Fibroblast of skin of scalp (primary cell): Measurements from ENCODE around the gene STAM. TPM values are rescaled to one million over a fixed set of nuclear protein-coding genes. Genes with fewer than 3 reads are reported as not detected.
"Not testable (repeated sequence)": the region's sequence is repeated elsewhere in the genome, so short reads cannot be mapped to it uniquely, and the experiment has no call there.

Experiments used
- DNase-seq: peaks from one replicate; pipeline ENCODE4 v3.0.0-alpha.2; 2013
- polyA plus RNA-seq, 2 experiments: library from polyadenylated mRNA; unstranded; fragments of 120-200 nt; gene quantifications; one replicate each; pipeline ENCODE4 v1.2.1, GENCODE V29; 2013; ENCODE audit not compliant: insufficient read length in 2 of 2

Gene STAM
- polyA plus RNA-seq (2013, experiment 1 of 2; ENCODE audit: insufficient read length), result 20.4 TPM
- 23.6 TPM for polyA plus RNA-seq (2013, experiment 2 of 2; ENCODE audit: insufficient read length)

DNA sequence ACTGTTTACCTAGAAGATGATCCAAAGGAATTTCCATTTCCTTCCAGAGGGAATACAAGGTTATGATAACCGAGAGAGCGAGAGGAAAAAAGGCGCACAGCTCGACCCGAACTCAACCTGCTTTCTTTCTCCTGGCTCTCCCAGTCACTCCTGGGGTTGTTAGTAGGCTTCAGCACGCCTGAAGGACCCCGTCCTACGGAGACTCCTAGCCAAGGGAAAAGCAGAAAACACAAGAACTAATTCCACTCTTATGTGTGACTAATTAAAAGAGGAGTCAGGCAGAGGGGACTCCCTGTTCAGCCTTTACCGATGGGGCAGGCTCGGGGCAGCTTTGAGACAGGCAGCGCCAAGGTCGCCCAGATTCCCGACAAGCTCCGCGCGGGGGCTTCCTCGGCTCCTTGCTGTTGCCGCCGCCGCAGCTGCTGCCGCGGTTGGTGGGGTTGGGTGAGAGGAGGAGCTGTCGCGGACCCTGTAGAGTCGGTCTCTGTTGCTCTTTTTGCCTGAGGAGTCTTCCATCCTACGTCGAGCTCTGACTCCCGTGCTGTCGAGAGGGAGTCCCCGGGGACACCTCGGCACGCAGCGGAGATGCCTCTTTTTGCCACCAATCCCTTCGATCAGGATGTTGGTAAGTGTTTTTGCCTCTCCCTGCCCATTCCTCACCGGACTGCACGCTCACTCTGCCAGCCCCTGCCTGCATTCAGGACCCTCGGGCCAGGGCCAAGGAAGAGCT is at the start of gene STAM:
Gene STAM, plus strand, starts transcription at position 397 of the 730 bp plus-strand sequence. Its CDS starts 189 bp downstream, at position 586.
- peak; percentile 95 for DNase-seq

DNA sequence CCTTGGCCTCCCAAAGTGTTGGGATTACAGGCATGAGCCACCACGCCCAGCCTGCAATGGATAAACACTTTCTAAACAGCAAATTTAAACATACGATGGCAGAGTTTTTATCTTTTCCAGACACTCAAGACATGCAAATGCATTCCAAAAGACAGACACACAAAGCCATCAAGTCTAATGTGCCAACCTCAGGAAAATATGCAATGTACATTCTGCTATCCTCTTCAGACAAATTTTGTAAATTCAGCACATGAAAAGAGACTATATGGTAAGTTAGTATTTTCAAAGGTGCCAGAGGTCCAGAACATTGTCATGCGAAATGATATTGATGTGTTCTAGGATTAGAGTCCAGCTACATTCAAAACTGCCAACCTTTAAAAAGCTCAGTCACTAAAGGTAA is 46.6 kb upstream of the STAM start:
- DNase-seq, result no peak

GRCh38 chr10:17599089-17599488 is 44.9 kb upstream of the STAM start:
- DNase-seq, result peak; percentile 52

GRCh38 chr10:17605936-17606335 is 38.0 kb upstream of the STAM start:
- no peak for DNase-seq

DNA sequence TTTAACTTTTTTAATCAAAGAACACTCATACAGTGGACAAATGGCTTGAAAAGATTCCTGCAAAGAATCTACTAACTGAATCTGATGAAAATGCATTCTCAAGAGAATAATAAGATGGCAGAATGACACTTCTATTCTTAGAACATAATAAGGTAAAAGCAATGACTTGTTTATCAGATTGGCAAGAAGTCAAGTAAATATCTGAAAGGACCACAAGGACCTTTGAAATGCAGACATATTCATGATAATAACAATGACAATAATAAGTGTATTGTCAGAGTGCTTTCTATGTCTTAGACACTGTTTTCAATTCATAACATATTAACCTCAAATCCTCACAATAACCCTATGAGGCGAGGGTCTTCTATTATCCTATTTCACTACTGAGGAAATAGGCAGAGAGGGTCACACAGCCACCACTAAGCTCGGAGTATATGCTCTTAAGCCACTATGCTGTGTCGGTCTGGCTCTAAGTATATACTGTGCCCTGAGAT is 37.4 kb upstream of the STAM start:
- no peak for DNase-seq

DNA sequence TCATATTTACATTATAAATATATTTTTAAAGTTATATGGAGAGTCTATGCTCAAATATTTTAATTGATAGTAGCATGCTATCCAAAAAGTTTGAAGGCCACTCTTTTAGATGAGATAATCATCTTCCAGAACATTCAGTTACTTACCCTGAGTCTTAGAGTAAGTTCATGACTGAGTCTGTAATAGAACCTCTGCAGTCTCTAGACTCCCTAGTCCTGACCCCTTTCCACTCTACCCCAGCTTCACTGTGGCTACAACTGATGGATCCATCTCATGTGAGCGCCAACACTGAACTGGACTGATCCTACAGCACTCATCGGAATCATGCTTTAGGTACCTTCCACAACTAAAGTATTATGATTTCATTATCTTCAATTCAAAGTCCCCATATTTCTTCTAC is 36.9 kb upstream of the STAM start:
- DNase-seq, result no peak

DNA sequence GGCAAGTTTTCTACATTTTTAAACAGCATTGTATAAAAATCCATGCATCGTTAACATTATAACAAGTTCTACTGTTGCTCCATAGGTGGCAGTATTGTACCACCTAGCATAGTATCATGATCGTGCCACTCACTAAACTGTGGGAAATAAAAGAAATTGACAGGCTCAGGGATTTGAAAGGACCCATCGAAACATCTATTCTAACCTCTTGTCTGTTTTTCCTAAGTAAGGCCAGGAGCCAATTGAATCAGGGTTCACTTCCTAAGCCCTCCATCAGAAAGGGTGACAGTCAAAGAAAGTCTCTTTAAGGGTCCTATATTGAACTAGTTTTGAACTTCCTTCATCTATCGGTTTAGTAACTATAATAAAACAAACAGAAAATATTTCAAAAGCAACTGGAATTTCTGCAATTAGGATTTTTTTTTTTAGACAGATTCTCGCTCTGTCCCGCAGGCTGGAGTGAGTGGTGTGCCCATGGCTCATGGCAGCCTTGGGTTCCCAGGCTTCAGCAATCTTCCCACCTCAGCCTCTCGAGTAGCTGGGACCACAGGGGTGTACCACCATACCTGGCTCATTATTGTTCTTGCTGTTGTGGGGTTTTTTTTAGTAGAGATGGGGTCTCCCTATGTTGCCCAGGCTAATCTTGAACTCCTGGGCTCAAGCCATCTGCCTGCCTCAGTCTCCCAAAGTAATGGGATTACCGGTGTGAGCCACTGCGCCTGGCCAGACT is 36.2 kb upstream of the STAM start:
- peak; percentile 61 for DNase-seq

DNA sequence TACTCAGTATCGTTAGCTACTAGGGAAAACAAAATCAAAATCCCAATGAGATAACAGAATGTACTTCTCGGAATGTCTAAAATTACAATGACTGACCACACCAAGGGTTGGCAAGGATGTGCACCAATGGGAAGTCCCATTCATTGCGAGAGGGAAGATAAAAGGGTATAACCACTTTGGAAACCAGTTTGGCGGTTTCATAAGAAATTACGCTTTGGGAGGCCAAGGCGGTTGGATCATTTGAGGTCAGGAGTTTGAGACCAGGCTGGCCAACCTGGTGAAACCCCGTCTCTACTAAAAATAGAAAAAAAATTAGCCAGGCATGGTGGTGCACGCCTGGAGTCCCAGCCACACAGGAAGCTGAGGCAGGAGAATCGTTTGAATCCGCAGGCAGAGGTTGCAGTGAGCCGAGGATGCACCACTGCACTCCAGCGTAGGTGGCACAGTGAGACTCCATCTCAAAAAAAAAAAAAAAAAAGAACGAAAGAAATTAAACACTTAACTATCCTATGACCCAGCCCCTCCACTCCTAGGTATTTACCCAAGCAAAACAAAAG is 34.4 kb upstream of the STAM start:
- DNase-seq, result no peak

- peak; percentile 73 for DNase-seq
These were observed 27.4 kb upstream of the STAM start for GRCh38 chr10:17616403-17617030.

GRCh38 chr10:17617031-17617911 is 26.7 kb upstream of the STAM start, which contains the start of gene HACD1:
Gene HACD1 (minus strand): TSS chr10:17617374. CDS start chr10:17617339, 35 bp downstream.
- peak; percentile 78 for DNase-seq

- no peak for DNase-seq
These were observed 21.9 kb upstream of the STAM start for GRCh38 chr10:17622061-17622460.

- DNase-seq, result no peak
These were observed 19.0 kb upstream of the STAM start for GRCh38 chr10:17624996-17625395.

- DNase-seq, result no peak
These were observed 17.3 kb upstream of the STAM start for GRCh38 chr10:17626656-17627055.

DNA sequence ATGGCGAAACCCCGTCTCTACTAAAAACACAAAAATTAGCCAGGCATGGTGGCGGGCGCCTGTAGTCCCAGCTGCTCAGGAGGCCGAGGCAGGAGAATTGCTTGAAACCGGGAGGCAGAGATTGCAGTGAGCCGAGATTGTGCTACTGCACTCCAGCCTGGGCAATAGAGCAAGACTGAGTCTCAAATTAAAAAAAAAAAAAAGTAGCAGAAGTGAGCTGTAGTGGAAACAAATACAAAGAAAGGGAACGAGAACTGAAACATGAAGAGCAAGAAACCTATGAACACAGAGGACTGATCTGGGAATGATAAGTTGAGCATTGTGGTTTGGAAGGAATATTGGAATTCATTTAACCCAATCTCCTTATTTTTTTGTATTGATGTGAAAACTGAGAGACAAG is 11.4 kb upstream of the STAM start:
- not testable (repeated sequence) for DNase-seq

DNA sequence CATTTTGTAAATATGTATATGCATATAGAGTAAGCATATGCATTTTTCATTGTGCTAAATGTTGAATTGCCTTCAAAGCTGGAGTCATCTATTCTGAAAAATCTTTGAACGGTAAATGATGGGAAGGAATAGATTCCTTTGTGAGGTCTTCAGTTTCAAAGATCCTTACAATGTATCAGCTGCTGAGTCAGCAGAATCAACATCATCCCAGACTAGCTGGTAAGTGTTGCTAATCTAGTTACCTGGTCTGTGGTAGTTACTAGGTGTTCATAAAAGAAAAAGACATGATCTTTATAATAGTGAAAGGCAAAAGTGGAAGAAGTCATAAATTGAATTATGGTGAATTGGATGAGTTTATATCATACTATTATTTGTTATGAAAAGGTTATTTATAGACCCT is 10.6 kb upstream of the STAM start:
- DNase-seq, result no peak

DNA sequence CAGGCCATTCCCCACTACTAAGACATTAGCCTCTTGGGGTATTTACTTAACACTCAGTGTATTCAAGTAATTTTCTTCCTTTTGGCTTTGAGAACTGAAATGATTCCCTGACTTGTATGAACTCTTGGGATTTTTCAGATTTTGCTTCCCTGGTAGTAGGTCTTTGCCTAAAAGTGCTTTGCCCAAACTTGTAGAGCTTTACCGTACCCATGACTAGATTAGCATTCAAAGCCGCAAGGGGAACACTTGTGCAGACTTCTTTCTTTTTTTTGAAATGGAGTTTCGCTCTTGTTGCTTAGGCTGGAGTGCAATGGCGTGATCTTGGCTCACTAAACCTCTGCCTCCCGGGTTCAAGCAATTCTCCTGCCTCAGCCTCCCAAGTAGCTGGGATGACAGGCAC is 6.1 kb upstream of the STAM start:
- no peak for DNase-seq

DNA sequence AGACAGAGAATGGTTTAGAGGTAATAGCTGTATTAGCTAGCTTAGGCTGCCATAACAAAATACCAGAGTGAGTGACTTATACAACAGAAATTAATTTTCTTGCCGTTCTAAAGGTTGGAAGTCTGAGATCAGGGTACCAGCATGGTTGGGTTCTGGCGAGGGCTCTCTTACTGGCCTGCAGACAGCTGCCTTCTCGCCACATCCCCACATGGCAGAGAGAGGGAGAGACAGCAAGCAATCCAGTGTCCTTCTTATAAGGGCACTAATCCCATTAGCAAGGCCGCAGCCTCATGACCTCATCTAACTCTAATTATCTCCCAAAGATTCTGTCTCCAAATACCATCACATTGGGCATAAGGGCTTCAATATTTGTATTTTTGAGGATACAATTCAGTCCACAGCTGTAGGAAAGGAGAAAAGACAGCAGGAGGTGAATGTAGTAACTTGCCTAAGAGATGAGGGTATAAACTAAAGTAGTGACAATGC is 3.6 kb upstream of the STAM start:
- DNase-seq, result no peak

DNA sequence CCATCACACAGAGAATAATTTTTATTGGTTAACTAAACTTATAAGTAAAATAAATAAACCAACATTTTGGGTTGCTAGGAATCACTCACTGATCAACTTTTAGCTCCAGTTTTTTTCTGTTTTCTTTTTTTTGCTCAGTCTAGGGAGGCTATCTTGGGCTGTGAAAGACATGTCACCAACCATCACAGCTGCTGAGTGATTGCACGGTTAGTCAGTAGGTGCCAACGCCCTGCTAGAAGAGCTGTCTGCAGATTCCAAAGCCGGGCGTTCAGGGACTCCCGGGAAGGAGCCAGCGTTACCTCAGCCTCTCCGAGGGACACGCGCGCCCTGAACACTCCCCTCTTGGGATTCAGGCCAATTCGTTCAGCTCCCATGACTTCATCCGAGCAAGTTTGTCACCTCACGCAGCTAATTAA is 604 bp upstream of the STAM start:
- DNase-seq, result peak; percentile 83

GRCh38 chr10:17644485-17644943 is 563 bp downstream of the STAM start:
- no peak for DNase-seq

GRCh38 chr10:17645621-17646345 is 1.8 kb downstream of the STAM start:
- DNase-seq, result no peak

- no peak for DNase-seq
These were observed 3.4 kb downstream of the STAM start for GRCh38 chr10:17647326-17647725.
